Stimulated activated CD8-positive, alpha-beta memory T cell treated with anti-CD3 and anti-CD28 coated beads, Interleukin-15, amount 100 ng/mL, for 24 hours (primary cell): Measurements from ENCODE around the gene MRAP2.

ENCODE experiments used
- DNase-seq: peaks from one replicate; pipeline ENCODE4 v3.0.0-alpha.2; 2020; ENCODE audit warnings: low read depth

MRAP2 gene

GRCh38 chr6:84135291-84135690 is 101.7 kb downstream of the MRAP2 start:
- DNase-seq: no peak

- no peak for DNase-seq
These were observed 102.9 kb downstream of the MRAP2 start for GRCh38 chr6:84136364-84137050.

- DNase-seq: no peak
These were observed 103.4 kb downstream of the MRAP2 start for GRCh38 chr6:84137051-84137375.

- no peak for DNase-seq
These were observed 104.5 kb downstream of the MRAP2 start for GRCh38 chr6:84137989-84138575.

GRCh38 chr6:84139311-84139710 is 105.7 kb downstream of the MRAP2 start:
- no peak for DNase-seq
